Astrocyte (in vitro differentiated cells and primary cell): ENCODE measurements around the gene ALKBH3.

Experiments used
- EZH2 ChIP-seq: IDR thresholded peaks from 2 replicates; pipeline ENCODE4 v1.6.1; 2012; ENCODE audit warnings: mild to moderate bottlenecking, low read length, inconsistent platforms; ENCODE audit not compliant: insufficient read depth
- TF ChIP-seq, protein P1 (sequence below): IDR thresholded peaks from 2 replicates; pipeline ENCODE4 v1.5.1; 2011; ENCODE audit warnings: low read depth, mild to moderate bottlenecking, inconsistent platforms, low read length, moderate library complexity; ENCODE audit not compliant: insufficient read depth

DNA sequence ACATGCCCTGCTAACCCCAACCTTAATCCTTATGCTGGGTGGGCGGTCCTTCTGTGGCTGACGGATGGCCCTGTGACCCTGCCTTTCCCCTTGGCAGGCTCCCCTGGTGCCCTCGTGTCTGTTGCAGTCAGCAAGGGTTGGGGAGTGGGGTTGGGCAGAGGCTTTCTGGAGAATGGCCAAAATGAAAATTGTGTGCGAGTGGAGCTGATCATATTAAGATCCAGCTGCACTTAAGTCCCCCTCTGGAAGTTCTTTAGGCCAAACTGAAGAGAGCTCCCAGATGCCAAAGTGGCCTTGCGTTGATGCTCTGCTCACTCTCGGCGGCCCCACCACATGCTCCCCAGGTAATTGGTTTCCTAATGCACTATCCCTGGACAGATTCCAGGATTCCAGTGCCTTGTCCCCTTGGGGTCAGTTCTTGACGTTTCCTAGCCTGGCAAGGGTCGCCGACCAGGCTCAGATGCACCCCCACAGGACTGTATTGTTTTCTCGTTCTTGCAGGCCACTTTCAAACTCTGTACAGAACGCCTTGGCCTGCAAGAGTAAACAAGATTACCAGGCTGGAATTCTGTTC lies 45.4 kb downstream of the ALKBH3 start:
- TF ChIP-seq, protein P1, sequence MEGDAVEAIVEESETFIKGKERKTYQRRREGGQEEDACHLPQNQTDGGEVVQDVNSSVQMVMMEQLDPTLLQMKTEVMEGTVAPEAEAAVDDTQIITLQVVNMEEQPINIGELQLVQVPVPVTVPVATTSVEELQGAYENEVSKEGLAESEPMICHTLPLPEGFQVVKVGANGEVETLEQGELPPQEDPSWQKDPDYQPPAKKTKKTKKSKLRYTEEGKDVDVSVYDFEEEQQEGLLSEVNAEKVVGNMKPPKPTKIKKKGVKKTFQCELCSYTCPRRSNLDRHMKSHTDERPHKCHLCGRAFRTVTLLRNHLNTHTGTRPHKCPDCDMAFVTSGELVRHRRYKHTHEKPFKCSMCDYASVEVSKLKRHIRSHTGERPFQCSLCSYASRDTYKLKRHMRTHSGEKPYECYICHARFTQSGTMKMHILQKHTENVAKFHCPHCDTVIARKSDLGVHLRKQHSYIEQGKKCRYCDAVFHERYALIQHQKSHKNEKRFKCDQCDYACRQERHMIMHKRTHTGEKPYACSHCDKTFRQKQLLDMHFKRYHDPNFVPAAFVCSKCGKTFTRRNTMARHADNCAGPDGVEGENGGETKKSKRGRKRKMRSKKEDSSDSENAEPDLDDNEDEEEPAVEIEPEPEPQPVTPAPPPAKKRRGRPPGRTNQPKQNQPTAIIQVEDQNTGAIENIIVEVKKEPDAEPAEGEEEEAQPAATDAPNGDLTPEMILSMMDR = no peak
- TF ChIP-seq EZH2 = no peak
